IMR-90 (cell line): ENCODE results near the gene FUT8. TPM values are rescaled to one million over a fixed set of nuclear protein-coding genes. Genes with fewer than 3 reads are reported as not detected.

Experiments
- ATAC-seq: fragments of 200-7000 bp; cut with Tn5 transposase; 2 replicates; pipeline ENCODE4 v1.9.1; 2020; ENCODE audit warnings: low read depth, mild to moderate bottlenecking, moderate library complexity
- BruUV-seq: library from RNA; stranded (reverse); fragments of 400-500 nt; replicated peaks from 2 replicates; lab custom pipeline; 2021; lab: Mats Ljungman, UMichigan
- CTCF ChIA-PET: fragments of 300-600 bp; formaldehyde crosslinking; extraction: SDS; loops from one replicate; lab custom pipeline; 2021; ENCODE audit warnings: antibody characterized with exemption; lab: Yijun Ruan, JAX
- POLR2A ChIA-PET: fragments of 300-600 bp; sonication (Branson Sonifier 250); formaldehyde crosslinking; loops from one replicate; lab custom pipeline; 2022; ENCODE audit warnings: antibody characterized with exemption; ENCODE audit not compliant: unreplicated experiment; lab: Charles Lee
- DNase-seq: peaks from one replicate; pipeline ENCODE4 v3.0.0; 2013
- H2AFZ ChIP-seq: replicated peaks from 2 replicates; pipeline ENCODE3; 2013; ENCODE audit warnings: low read length, mild to moderate bottlenecking; ENCODE audit not compliant: poor library complexity
- H2AK5ac ChIP-seq: 2 replicates; pipeline ENCODE4 v1.6.1; 2013; ENCODE audit warnings: low read depth, low read length, inconsistent platforms
- H2AK9ac ChIP-seq: replicated peaks from 2 replicates; pipeline ENCODE3; 2013; ENCODE audit warnings: mild to moderate bottlenecking, low read depth, low read length, moderate library complexity; ENCODE audit not compliant: poor library complexity
- H2BK120ac ChIP-seq: 2 replicates; pipeline ENCODE4 v1.6.1; 2013; ENCODE audit warnings: low read depth, low read length, inconsistent platforms
- H2BK15ac ChIP-seq: 3 replicates; pipeline ENCODE4 v1.6.1; 2013; ENCODE audit warnings: low read depth, low read length, inconsistent platforms
- H2BK20ac ChIP-seq: 2 replicates; pipeline ENCODE4 v1.6.1; 2013; ENCODE audit warnings: low read depth, mild to moderate bottlenecking, inconsistent platforms, low read length, moderate library complexity
- H2BK5ac ChIP-seq: 2 replicates; pipeline ENCODE4 v1.6.1; 2013; ENCODE audit warnings: mild to moderate bottlenecking, low read depth, low read length, inconsistent platforms; ENCODE audit not compliant: poor library complexity, severe bottlenecking
- H3K14ac ChIP-seq: replicated peaks from 2 replicates; pipeline ENCODE4 v1.6.1; 2013; ENCODE audit warnings: low read depth, low read length, inconsistent platforms
- H3K18ac ChIP-seq: 2 replicates; pipeline ENCODE4 v1.6.1; 2013; ENCODE audit warnings: low read depth, low read length, control low read depth
- H3K23ac ChIP-seq: 2 replicates; pipeline ENCODE4 v1.6.1; 2013; ENCODE audit warnings: low read depth, low read length, inconsistent platforms
- H3K27ac ChIP-seq: 2 replicates; pipeline ENCODE4 v1.5.1; 2013; ENCODE audit warnings: mild to moderate bottlenecking, control low read depth, low read length; ENCODE audit not compliant: insufficient read depth
- H3K27me3 ChIP-seq: 2 replicates; pipeline ENCODE4 v1.6.1; 2013; ENCODE audit warnings: low read length; ENCODE audit not compliant: control insufficient read depth, insufficient read depth
- H3K36me3 ChIP-seq: 2 replicates; pipeline ENCODE4 v1.6.1; 2013; ENCODE audit warnings: low read length, mixed read lengths; ENCODE audit not compliant: control insufficient read depth, insufficient read depth
- H3K4ac ChIP-seq: 2 replicates; pipeline ENCODE4 v1.6.1; 2013; ENCODE audit warnings: low read depth, low read length, inconsistent platforms
- H3K4me1 ChIP-seq: 2 replicates; pipeline ENCODE4 v1.6.1; 2013; ENCODE audit warnings: low read length, mixed read lengths; ENCODE audit not compliant: control insufficient read depth, insufficient read depth
- H3K4me2 ChIP-seq: 2 replicates; pipeline ENCODE4 v1.6.1; 2013; ENCODE audit warnings: low read depth, mild to moderate bottlenecking, control low read depth, low read length, moderate library complexity
- H3K4me3 ChIP-seq: 2 replicates; pipeline ENCODE4 v1.5.1; 2013; ENCODE audit warnings: low read depth, mild to moderate bottlenecking, control low read depth, low read length, moderate library complexity; ENCODE audit not compliant: insufficient read depth
- H3K56ac ChIP-seq: 2 replicates; pipeline ENCODE4 v1.6.1; 2013; ENCODE audit warnings: low read length, inconsistent platforms; ENCODE audit not compliant: insufficient read depth; ENCODE audit errors: extremely low read depth
- H3K79me1 ChIP-seq, 2 experiments: 2 replicates each; pipeline ENCODE4 v1.6.1; 2013; ENCODE audit warnings: low read length in 2 of 2, inconsistent platforms in 1 of 2, low read depth in 1 of 2
- H3K9ac ChIP-seq: 2 replicates; pipeline ENCODE4 v1.6.1; 2013; ENCODE audit warnings: low read depth, low read length, control low read depth
- H3K9me1 ChIP-seq: 2 replicates; pipeline ENCODE4 v1.6.1; 2013; ENCODE audit warnings: low read length, inconsistent platforms; ENCODE audit not compliant: insufficient read depth
- H3K9me3 ChIP-seq: 2 replicates; pipeline ENCODE4 v1.6.1; 2013; ENCODE audit warnings: low read length; ENCODE audit not compliant: control insufficient read depth, insufficient read depth
- H4K20me1 ChIP-seq: 2 replicates; pipeline ENCODE4 v1.6.1; 2013; ENCODE audit warnings: low read length, inconsistent platforms; ENCODE audit not compliant: insufficient read depth
- H4K5ac ChIP-seq: 2 replicates; pipeline ENCODE4 v1.6.1; 2013; ENCODE audit warnings: mild to moderate bottlenecking, low read depth, low read length, control low read depth
- H4K8ac ChIP-seq, 2 experiments: 2 replicates each; pipeline ENCODE4 v1.6.1; 2013; ENCODE audit warnings: low read depth in 2 of 2, low read length in 2 of 2, control low read depth in 1 of 2, inconsistent platforms in 1 of 2
- H4K91ac ChIP-seq: 2 replicates; pipeline ENCODE4 v1.6.1; 2013; ENCODE audit warnings: low read depth, low read length, inconsistent platforms; ENCODE audit not compliant: insufficient read depth
- BHLHE40 ChIP-seq: fragments of 150-350 bp; IDR thresholded peaks from 2 replicates; pipeline ENCODE4 v1.6.1; 2016; ENCODE audit warnings: mild to moderate bottlenecking, low read depth, low read length
- CEBPB ChIP-seq: IDR thresholded peaks from 2 replicates; pipeline ENCODE4 v1.6.1; 2012; ENCODE audit warnings: low read depth, low read length, improper control_type of control experiment
- CHD1 ChIP-seq: IDR thresholded peaks from 2 replicates; pipeline ENCODE4 v1.6.1; 2012; ENCODE audit warnings: low read depth, low read length, improper control_type of control experiment
- CTCF ChIP-seq: conservative IDR thresholded peaks from 2 replicates; pipeline ENCODE4 v1.5.1; 2012; ENCODE audit warnings: mild to moderate bottlenecking, low read depth, low read length, improper control_type of control experiment
- MAFK ChIP-seq: IDR thresholded peaks from 2 replicates; pipeline ENCODE4 v1.6.1; 2012; ENCODE audit warnings: low read depth, low read length, improper control_type of control experiment
- MAZ ChIP-seq: IDR thresholded peaks from 2 replicates; pipeline ENCODE4 v1.6.1; 2012; ENCODE audit warnings: low read depth, mild to moderate bottlenecking, low read length, improper control_type of control experiment, moderate library complexity, borderline replicate concordance
- MXI1 ChIP-seq: IDR thresholded peaks from 2 replicates; pipeline ENCODE4 v1.6.1; 2012; ENCODE audit warnings: low read depth, mild to moderate bottlenecking, low read length, moderate library complexity, borderline replicate concordance
- NFE2L2 ChIP-seq: fragments of 150-350 bp; IDR thresholded peaks from 2 replicates; pipeline ENCODE4 v1.6.1; 2016; ENCODE audit warnings: low read depth, mild to moderate bottlenecking, low read length
- POLR2A ChIP-seq: IDR thresholded peaks from 2 replicates; pipeline ENCODE4 v1.6.1; 2012; ENCODE audit warnings: mild to moderate bottlenecking, low read depth, low read length
- RAD21 ChIP-seq: IDR thresholded peaks from 2 replicates; pipeline ENCODE4 v1.6.1; 2012; ENCODE audit warnings: low read length, improper control_type of control experiment
- RCOR1 ChIP-seq: IDR thresholded peaks from 2 replicates; pipeline ENCODE4 v1.6.1; 2012; ENCODE audit warnings: mild to moderate bottlenecking, low read length, improper control_type of control experiment; ENCODE audit not compliant: insufficient replicate concordance
- RFX5 ChIP-seq: IDR thresholded peaks from 2 replicates; pipeline ENCODE4 v1.8.0; 2012; ENCODE audit warnings: low read depth, mild to moderate bottlenecking, low read length, moderate library complexity
- SMC3 ChIP-seq: fragments of 150-350 bp; IDR thresholded peaks from 2 replicates; pipeline ENCODE4 v1.6.1; 2016; ENCODE audit warnings: low read depth, mild to moderate bottlenecking, antibody characterized with exemption, low read length, moderate library complexity
- WGBS, 2 experiments: methylation state at CpG; one replicate each; pipeline versions ENCODE4 v1.1.5 to v1.1.7; 2013; ENCODE audit warnings: missing lambda C conversion rate in 2 of 2; ENCODE audit not compliant: insufficient read length in 1 of 2; ENCODE audit errors: extremely low coverage in 2 of 2; 5-methylcytosine and 5-hydroxymethylcytosine counted together
- dilution Hi-C: fragments of 300-500 bp; cut with HindIII; formaldehyde crosslinking; loops from one replicate; pipeline ENCODE4 v1.14.3; 2018; ENCODE audit warnings: low sequenced_read_pairs; ENCODE audit not compliant: unreplicated experiment
- in situ Hi-C: fragments of 300-500 bp; cut with MboI; formaldehyde crosslinking; loops from 3 replicates; pipeline ENCODE4 v1.14.3; 2019; ENCODE audit warnings: low sequenced_read_pairs, inconsistent platforms, mixed read lengths
- intact Hi-C: fragments of 100-400 bp; cut with micrococcal nuclease; formaldehyde crosslinking; loops from 2 replicates; pipeline ENCODE4 v1.10.0; 2022
- polyA plus RNA-seq, 3 experiments: library from polyadenylated mRNA; depleted of rRNA; stranded (reverse); fragments of >200 nt; gene quantifications; 2 replicates each; pipeline ENCODE4 v1.2.3, GENCODE V29; 2012; ENCODE audit warnings: low replicate concordance in 1 of 3
- total RNA-seq: library from RNA; depleted of rRNA; stranded (reverse); fragments of >200 nt; gene quantifications from 2 replicates; pipeline ENCODE4 v1.2.3, GENCODE V29; 2012
- TF ChIP-seq, protein P1 (sequence below): fragments of 150-350 bp; IDR thresholded peaks from 2 replicates; pipeline ENCODE4 v1.6.1; 2016; ENCODE audit warnings: low read depth, mild to moderate bottlenecking, low read length, moderate library complexity, borderline replicate concordance
- TF ChIP-seq, protein P2 (sequence below): fragments of 150-350 bp; IDR thresholded peaks from 2 replicates; pipeline ENCODE4 v1.6.1; 2017; ENCODE audit warnings: mild to moderate bottlenecking, antibody characterized with exemption, low read length, low read depth

FUT8 gene
- total and polyA plus RNA-seq, 2 of the 4 experiments (the other 2 are of a cell fraction) = 15.6 to 72.9 TPM

DNA sequence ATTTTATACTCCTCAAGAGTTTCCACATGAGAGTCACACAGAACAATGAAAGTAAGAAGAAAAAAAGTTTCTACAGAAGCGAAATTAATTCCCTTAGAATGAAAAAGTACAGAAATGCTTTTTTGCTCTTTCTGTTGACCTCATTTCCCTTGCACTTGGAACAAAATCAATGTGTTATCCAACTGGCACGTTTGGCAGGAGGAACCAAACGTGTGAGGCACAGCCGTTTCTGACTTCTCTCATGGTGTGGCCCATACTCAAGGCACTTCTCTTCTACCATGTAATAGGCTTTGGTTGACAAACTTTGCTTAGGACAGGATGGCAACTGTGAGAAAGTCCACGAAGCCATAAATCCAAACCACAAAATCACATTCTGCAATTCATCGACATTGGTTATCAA lies 297.0 kb downstream of the FUT8 start:
- H3K9me3 ChIP-seq = no peaks in the 10 kb centered on the region

More for the DNA sequence above, 297.0 kb downstream of the FUT8 start:
- H3K4ac ChIP-seq = no peak overlapping the region
- no peak overlapping the region for H3K14ac ChIP-seq
- in situ Hi-C loops = no loop called here
- H4K5ac ChIP-seq = no peak overlapping the region
- H2AFZ ChIP-seq = no peak overlapping the region
- no peak overlapping the region for H3K4me3 ChIP-seq
- H3K79me1 ChIP-seq = no peaks in the 10 kb centered on the region
- dilution Hi-C loops = no loop called here
- no peak for ATAC-seq
- H3K27me3 ChIP-seq = no peaks in the 10 kb centered on the region
- no peaks in the 10 kb centered on the region; the same call in 1 of the 2 replicates for H3K4me1 ChIP-seq
- no CpG with 5 or more reads among the region's 6 CpGs for WGBS, 2 experiments
- no peak overlapping the region for H3K56ac ChIP-seq
- no peak overlapping the region for H4K91ac ChIP-seq
- intact Hi-C loops = no loop called here
- POLR2A ChIA-PET = no interaction called here
- no peak overlapping the region for H3K9ac ChIP-seq
- no peak overlapping the region for H2AK5ac ChIP-seq
- H4K8ac ChIP-seq = no peak overlapping the region
- no peaks in the 10 kb centered on the region for H4K20me1 ChIP-seq
- no peak overlapping the region for H2BK120ac ChIP-seq
- no peak overlapping the region for H3K23ac ChIP-seq
- CTCF ChIA-PET = no interaction called here
- TF ChIP-seq RFX5 (no peak), POLR2A (no peak), BHLHE40 (no peak), CTCF (no peak), SMC3 (no peak), RCOR1 (no peak), MAFK (no peak), CHD1 (no peak), MXI1 (no peak), CEBPB (no peak), RAD21 (no peak), MAZ (no peak), NFE2L2 (no peak)
- TF ChIP-seq, protein P1, sequence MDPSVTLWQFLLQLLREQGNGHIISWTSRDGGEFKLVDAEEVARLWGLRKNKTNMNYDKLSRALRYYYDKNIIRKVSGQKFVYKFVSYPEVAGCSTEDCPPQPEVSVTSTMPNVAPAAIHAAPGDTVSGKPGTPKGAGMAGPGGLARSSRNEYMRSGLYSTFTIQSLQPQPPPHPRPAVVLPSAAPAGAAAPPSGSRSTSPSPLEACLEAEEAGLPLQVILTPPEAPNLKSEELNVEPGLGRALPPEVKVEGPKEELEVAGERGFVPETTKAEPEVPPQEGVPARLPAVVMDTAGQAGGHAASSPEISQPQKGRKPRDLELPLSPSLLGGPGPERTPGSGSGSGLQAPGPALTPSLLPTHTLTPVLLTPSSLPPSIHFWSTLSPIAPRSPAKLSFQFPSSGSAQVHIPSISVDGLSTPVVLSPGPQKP = no peak
- TF ChIP-seq, protein P2, sequence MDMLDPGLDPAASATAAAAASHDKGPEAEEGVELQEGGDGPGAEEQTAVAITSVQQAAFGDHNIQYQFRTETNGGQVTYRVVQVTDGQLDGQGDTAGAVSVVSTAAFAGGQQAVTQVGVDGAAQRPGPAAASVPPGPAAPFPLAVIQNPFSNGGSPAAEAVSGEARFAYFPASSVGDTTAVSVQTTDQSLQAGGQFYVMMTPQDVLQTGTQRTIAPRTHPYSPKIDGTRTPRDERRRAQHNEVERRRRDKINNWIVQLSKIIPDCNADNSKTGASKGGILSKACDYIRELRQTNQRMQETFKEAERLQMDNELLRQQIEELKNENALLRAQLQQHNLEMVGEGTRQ = no peak
- H2AK9ac ChIP-seq = no peak overlapping the region
- H2BK5ac ChIP-seq = no peak overlapping the region
- no peak overlapping the region for H2BK15ac ChIP-seq
- no peaks in the 10 kb centered on the region for H3K36me3 ChIP-seq
- H3K18ac ChIP-seq = no peak overlapping the region
- no TSS peak for BruUV-seq
- H2BK20ac ChIP-seq = no peak overlapping the region
- H3K4me2 ChIP-seq = no peak overlapping the region
- no peaks in the 10 kb centered on the region for H3K9me1 ChIP-seq
- no peak overlapping the region for H3K27ac ChIP-seq
- no peak for DNase-seq
